H1 (cell line): ENCODE data around the gene RAB8B. TPM values are rescaled to one million over a fixed set of nuclear protein-coding genes. Genes with fewer than 3 reads are reported as not detected.

Source experiments
- CTCF ChIA-PET: fragments of 300-600 bp; sonication (Branson Sonifier 250); formaldehyde crosslinking; loops from one replicate; lab custom pipeline; 2021; ENCODE audit not compliant: partially characterized antibody; lab: Charles Lee
- POLR2A ChIA-PET: fragments of 300-600 bp; sonication (Branson Sonifier 250); formaldehyde crosslinking; loops from one replicate; lab custom pipeline; 2021; ENCODE audit warnings: inconsistent platforms; ENCODE audit not compliant: partially characterized antibody; lab: Charles Lee
- DNase-seq, 2 experiments: peaks; one replicate each; pipeline versions ENCODE4 v3.0.0 to v3.0.0-alpha.2; 2010 to 2022; ENCODE audit warnings: low spot score in 2 of 2, low read depth in 1 of 2, mixed read lengths in 1 of 2
- FAIRE-seq: peaks from 2 replicates; lab custom pipeline; 2011; peaks lifted over from hg19 to GRCh38; lab: Jason Lieb, UNC
- H2AFZ ChIP-seq: 2 replicates; pipeline ENCODE4 v1.8.1; 2012; ENCODE audit warnings: low read length, inconsistent platforms
- H2AK5ac ChIP-seq: 2 replicates; pipeline ENCODE4 v1.6.1; 2013; ENCODE audit warnings: low read depth, low read length
- H2BK120ac ChIP-seq: replicated peaks from 2 replicates; pipeline ENCODE3; 2013; ENCODE audit warnings: low read depth, low read length, inconsistent platforms
- H2BK12ac ChIP-seq: 2 replicates; pipeline ENCODE4 v1.6.1; 2013; ENCODE audit warnings: low read depth, low read length
- H2BK15ac ChIP-seq: 2 replicates; pipeline ENCODE4 v1.6.1; 2013; ENCODE audit warnings: low read length
- H2BK20ac ChIP-seq: 2 replicates; pipeline ENCODE4 v1.6.1; 2013; ENCODE audit warnings: low read length
- H2BK5ac ChIP-seq: 2 replicates; pipeline ENCODE4 v1.6.1; 2013; ENCODE audit warnings: low read depth, low read length
- H3K14ac ChIP-seq: 2 replicates; pipeline ENCODE4 v1.6.1; 2013; ENCODE audit warnings: inconsistent platforms; ENCODE audit not compliant: insufficient read length
- H3K18ac ChIP-seq: 2 replicates; pipeline ENCODE4 v1.6.1; 2013; ENCODE audit warnings: low read length; ENCODE audit errors: extremely low read depth
- H3K23ac ChIP-seq: 2 replicates; pipeline ENCODE4 v1.6.1; 2013; ENCODE audit warnings: inconsistent platforms; ENCODE audit not compliant: insufficient read length
- H3K23me2 ChIP-seq: 2 replicates; pipeline ENCODE4 v1.6.1; 2013; ENCODE audit warnings: low read depth, low read length
- H3K27ac ChIP-seq: 2 replicates; pipeline ENCODE4 v1.6.1; 2011; ENCODE audit warnings: low read depth, low read length, inconsistent platforms
- H3K27me3 ChIP-seq, 4 experiments: replicated peaks in 1 of 4; 1 replicate in 1 of 4; 2 replicates in 3 of 4; pipeline versions ENCODE4 v1.6.1 to v1.8.1; 2011 to 2013; ENCODE audit warnings: low read length in 3 of 4, mild to moderate bottlenecking in 3 of 4, inconsistent platforms in 2 of 4, mixed read lengths in 2 of 4, moderate library complexity in 1 of 4; ENCODE audit not compliant: control insufficient read depth in 3 of 4, insufficient read depth in 3 of 4; ENCODE audit errors: extremely low read depth in 1 of 4
- H3K36me3 ChIP-seq, 4 experiments: 2 replicates each; pipeline versions ENCODE4 v1.6.1 to v1.8.1; 2011 to 2013; ENCODE audit warnings: mild to moderate bottlenecking in 4 of 4, low read length in 3 of 4, moderate library complexity in 2 of 4, control low read depth in 1 of 4, inconsistent platforms in 1 of 4; ENCODE audit not compliant: insufficient read depth in 4 of 4, control insufficient read depth in 2 of 4
- H3K4ac ChIP-seq: replicated peaks from 2 replicates; pipeline ENCODE3; 2013; ENCODE audit warnings: low read length, low read depth, mixed read lengths, inconsistent platforms; ENCODE audit not compliant: insufficient read length
- H3K4me1 ChIP-seq, 4 experiments: replicated peaks in 1 of 4; 1 replicate in 1 of 4; 2 replicates in 3 of 4; pipeline versions ENCODE4 v1.6.1 to v1.8.1; 2011 to 2013; ENCODE audit warnings: low read length in 3 of 4, inconsistent platforms in 2 of 4, mixed read lengths in 1 of 4; ENCODE audit not compliant: insufficient read depth in 4 of 4, control insufficient read depth in 3 of 4
- H3K4me2 ChIP-seq, 2 experiments: 2 replicates each; pipeline versions ENCODE4 v1.6.1 to v1.8.1; 2011 to 2013; ENCODE audit warnings: low read depth in 2 of 2, low read length in 2 of 2, control low read depth in 1 of 2, inconsistent platforms in 1 of 2, mild to moderate bottlenecking in 1 of 2; ENCODE audit not compliant: insufficient read depth in 1 of 2
- H3K4me3 ChIP-seq, 4 experiments: fragments of 200-600, 300-600 bp in 1 of 4; sonication (generic), shearing (Covaris generic), sonication (Bioruptor Twin) in 1 of 4; 2 replicates each; pipeline versions ENCODE4 v1.5.1 to v1.8.1; 2011 to 2016; ENCODE audit warnings: low read length in 4 of 4, low read depth in 3 of 4, control low read depth in 2 of 4, inconsistent platforms in 2 of 4, mild to moderate bottlenecking in 2 of 4, mixed read lengths in 1 of 4, moderate library complexity in 1 of 4; ENCODE audit not compliant: insufficient read depth in 2 of 4; ENCODE audit errors: extremely low read depth in 1 of 4
- H3K56ac ChIP-seq: replicated peaks from 2 replicates; pipeline ENCODE3; 2013; ENCODE audit warnings: low read depth, mild to moderate bottlenecking, mixed read lengths, low read length, inconsistent platforms; ENCODE audit not compliant: insufficient read length
- H3K79me1 ChIP-seq: 2 replicates; pipeline ENCODE4 v1.6.1; 2013; ENCODE audit warnings: low read depth, low read length, control low read depth
- H3K79me2 ChIP-seq, 2 experiments: 2 replicates each; pipeline versions ENCODE4 v1.6.1 to v1.8.1; 2012 to 2013; ENCODE audit warnings: low read length in 2 of 2, mild to moderate bottlenecking in 2 of 2, inconsistent platforms in 1 of 2; ENCODE audit not compliant: insufficient read depth in 2 of 2, control insufficient read depth in 1 of 2
- H3K9ac ChIP-seq, 4 experiments: replicated peaks in 1 of 4; 1 replicate in 1 of 4; 2 replicates in 3 of 4; pipeline versions ENCODE4 v1.6.1 to v1.8.1; 2011 to 2013; ENCODE audit warnings: low read depth in 3 of 4, low read length in 3 of 4, control low read depth in 2 of 4, mild to moderate bottlenecking in 2 of 4, moderate library complexity in 2 of 4, inconsistent platforms in 1 of 4; ENCODE audit errors: extremely low read depth in 1 of 4
- H3K9me3 ChIP-seq, 2 experiments: 2 replicates each; pipeline versions ENCODE4 v1.6.1 to v1.8.1; 2012 to 2013; ENCODE audit warnings: mild to moderate bottlenecking in 2 of 2, moderate library complexity in 2 of 2, control low read depth in 1 of 2, inconsistent platforms in 1 of 2, low read depth in 1 of 2, low read length in 1 of 2, mixed read lengths in 1 of 2; ENCODE audit not compliant: insufficient read depth in 2 of 2
- H4K20me1 ChIP-seq, 2 experiments: replicated peaks in 1 of 2; 2 replicates each; pipeline versions ENCODE3 to v1.8.1; 2011 to 2013; ENCODE audit warnings: inconsistent platforms in 2 of 2, low read length in 2 of 2, mild to moderate bottlenecking in 1 of 2; ENCODE audit not compliant: insufficient read depth in 2 of 2, control insufficient read depth in 1 of 2
- H4K5ac ChIP-seq: 2 replicates; pipeline ENCODE4 v1.6.1; 2013; ENCODE audit warnings: low read length, low read depth, mixed read lengths, inconsistent platforms; ENCODE audit not compliant: insufficient read length
- H4K8ac ChIP-seq: 2 replicates; pipeline ENCODE4 v1.8.0; 2013; ENCODE audit warnings: mild to moderate bottlenecking, moderate library complexity, low read length, inconsistent platforms; ENCODE audit not compliant: insufficient read depth; ENCODE audit errors: extremely low read depth
- H4K91ac ChIP-seq: replicated peaks from 2 replicates; pipeline ENCODE3; 2013; ENCODE audit warnings: low read length, mixed read lengths, inconsistent platforms; ENCODE audit not compliant: insufficient read length
- CBX5 ChIP-seq: fragments of 300-800, 300-1000 bp; sonication (generic); IDR thresholded peaks from 2 replicates; pipeline ENCODE4 v1.7.1; 2016; ENCODE audit warnings: antibody characterized with exemption, low read length, low read depth
- POU5F1 ChIP-seq: IDR thresholded peaks from 2 replicates; pipeline ENCODE4 v1.6.1; 2011; ENCODE audit warnings: low read depth, mild to moderate bottlenecking, low read length, moderate library complexity
- RAD21 ChIP-seq, 2 experiments: IDR thresholded peaks in 1 of 2; conservative IDR thresholded peaks in 1 of 2; 2 replicates each; pipeline ENCODE4 v1.6.1; 2011; ENCODE audit warnings: low read depth in 2 of 2, low read length in 2 of 2, improper control_type of control experiment in 1 of 2, inconsistent platforms in 1 of 2, mild to moderate bottlenecking in 1 of 2, moderate library complexity in 1 of 2
- RBBP5 ChIP-seq: IDR thresholded peaks from 2 replicates; pipeline ENCODE4 v1.7.1; 2012; ENCODE audit warnings: low read depth, mild to moderate bottlenecking, inconsistent platforms, low read length, moderate library complexity, borderline replicate concordance
- SIRT6 ChIP-seq: IDR thresholded peaks from one replicate; pipeline ENCODE4 v1.7.1; 2012; ENCODE audit warnings: low read length, inconsistent platforms
- SIX5 ChIP-seq: IDR thresholded peaks from 2 replicates; pipeline ENCODE4 v1.6.1; 2011; ENCODE audit warnings: mild to moderate bottlenecking, low read depth, low read length
- SP1 ChIP-seq: IDR thresholded peaks from 2 replicates; pipeline ENCODE4 v1.6.1; 2011; ENCODE audit warnings: low read depth, low read length
- ZNF274 ChIP-seq: IDR thresholded peaks from 2 replicates; pipeline ENCODE4 v1.7.0; 2012; ENCODE audit warnings: low read length, borderline replicate concordance; ENCODE audit errors: extremely low read depth
- WGBS, 2 experiments: shearing (Covaris generic) in 1 of 2; methylation state at CpG; one replicate each; pipeline versions ENCODE4 v1.1.6 to v1.1.7; 2013 to 2015; ENCODE audit warnings: low lambda C conversion rate in 2 of 2, mixed read lengths in 2 of 2, inconsistent platforms in 1 of 2, low coverage in 1 of 2, missing lambda C conversion rate in 1 of 2; ENCODE audit not compliant: insufficient replicate concordance in 2 of 2, insufficient coverage in 1 of 2, insufficient read length in 1 of 2; ENCODE audit errors: extremely low coverage in 1 of 2, missing lambda C conversion rate in 1 of 2; 5-methylcytosine and 5-hydroxymethylcytosine counted together
- polyA plus RNA-seq, 7 experiments: library from polyadenylated mRNA; depleted of rRNA in 3 of 7; stranded (reverse) in 5 of 7; unstranded in 2 of 7; fragments of >200 nt in 5 of 7; fragments of 200-250 nt in 2 of 7; gene quantifications; 1 replicate in 5 of 7; 2 replicates in 1 of 7; 4 replicates in 1 of 7; pipeline versions ENCODE4 v1.2.1 to v1.2.3, GENCODE V29; 2011 to 2013; ENCODE audit warnings: missing spikeins in 2 of 7, mixed read lengths in 2 of 7
- total RNA-seq: library from RNA; stranded (reverse); fragmentation: NEBNext Ultra II Directional; extraction: Animal tissue kit (Norgen Biotek cat#: 25700); gene quantifications from 2 replicates; pipeline ENCODE4 v1.2.1, GENCODE V29; 2021

Gene RAB8B
- total and polyA plus RNA-seq, 2 of the 8 experiments (the other 6 are each of a cell fraction or from before 2014, with no cell fraction given) = 9.5 to 47.8 TPM

GRCh38 chr15:63211549-63211948 lies 22.1 kb downstream of the RAB8B start:
- H2AK5ac ChIP-seq = no peak overlapping the region
- no peak overlapping the region for H3K23ac ChIP-seq
- no peak overlapping the region for H3K9ac ChIP-seq
- H2BK20ac ChIP-seq = no peak overlapping the region
- no peak overlapping the region for H4K91ac ChIP-seq
- no peak overlapping the region for H2BK12ac ChIP-seq
- H3K79me2 ChIP-seq = peaks cover 0 to 44% of the 10 kb centered on the region in 2 experiments; a peak in 2 of 4 replicates
- H3K14ac ChIP-seq = no peak overlapping the region
- ChIA-PET POLR2A (interaction anchor here (0.5 kb wide), 1 partner anchor 67 kb away, joined by 3 read pairs; no protein-coding TSS in a partner anchor), CTCF (interaction anchor here (0.7 to 1.6 kb wide), 2 partner anchors 15 to 25 kb away, joined by 3 to 5 read pairs; no protein-coding TSS in a partner anchor)
- no peak overlapping the region for H2BK15ac ChIP-seq
- FAIRE-seq (no peak), DNase-seq (no peak)
- H3K4ac ChIP-seq = no peak overlapping the region
- peaks cover 2 to 11% (median 4%) of the 10 kb centered on the region in 4 experiments; a peak in 6 of 7 replicates for H3K4me1 ChIP-seq
- H3K36me3 ChIP-seq = no peaks in the 10 kb centered on the region; a peak in 1 of 8 replicates
- H2AFZ ChIP-seq = no peak overlapping the region
- H3K27ac ChIP-seq = no peak overlapping the region
- no peak overlapping the region for H4K8ac ChIP-seq
- no peak overlapping the region for H3K56ac ChIP-seq
- WGBS, 2 experiments = 100% methylated on average over 2 of the region's 2 CpGs; no CpG with 5 or more reads in 1 of the 2 experiments
- H2BK5ac ChIP-seq = no peak overlapping the region
- H2BK120ac ChIP-seq = no peak overlapping the region
- no peaks in the 10 kb centered on the region; the same call in none of the 2 replicates for H3K79me1 ChIP-seq
- H4K5ac ChIP-seq = no peak overlapping the region
- H3K9me3 ChIP-seq = no peaks in the 10 kb centered on the region
- H3K18ac ChIP-seq = no peak overlapping the region
- no peak overlapping the region for H3K4me2 ChIP-seq
- no peak overlapping the region for H3K4me3 ChIP-seq
- H4K20me1 ChIP-seq = no peaks in the 10 kb centered on the region
- H3K23me2 ChIP-seq = no peaks in the 10 kb centered on the region
- H3K27me3 ChIP-seq = no peaks in the 10 kb centered on the region
- no peak for TF ChIP-seq RAD21 (IDR thresholded peaks at IDR 0.05 in 1 of 2, conservative IDR thresholded peaks at IDR 0.05 in 1 of 2; ENCODE audit: low read depth in 2 of 2, low read length in 2 of 2)
- no peak for TF ChIP-seq SIRT6
- TF ChIP-seq POU5F1 = no peak
- no peak for TF ChIP-seq SP1
- TF ChIP-seq ZNF274 = no peak
- TF ChIP-seq CBX5 = no peak
- TF ChIP-seq RBBP5 = no peak
- no peak for TF ChIP-seq SIX5
